ENCODE data around the gene TMEM187. TPM values are rescaled to one million over a fixed set of nuclear protein-coding genes. Genes with fewer than 3 reads are reported as not detected.

Gene TMEM187
- total RNA-seq, 2 donors from 2014 or later: 5.1 to 6.4 TPM

DNA sequence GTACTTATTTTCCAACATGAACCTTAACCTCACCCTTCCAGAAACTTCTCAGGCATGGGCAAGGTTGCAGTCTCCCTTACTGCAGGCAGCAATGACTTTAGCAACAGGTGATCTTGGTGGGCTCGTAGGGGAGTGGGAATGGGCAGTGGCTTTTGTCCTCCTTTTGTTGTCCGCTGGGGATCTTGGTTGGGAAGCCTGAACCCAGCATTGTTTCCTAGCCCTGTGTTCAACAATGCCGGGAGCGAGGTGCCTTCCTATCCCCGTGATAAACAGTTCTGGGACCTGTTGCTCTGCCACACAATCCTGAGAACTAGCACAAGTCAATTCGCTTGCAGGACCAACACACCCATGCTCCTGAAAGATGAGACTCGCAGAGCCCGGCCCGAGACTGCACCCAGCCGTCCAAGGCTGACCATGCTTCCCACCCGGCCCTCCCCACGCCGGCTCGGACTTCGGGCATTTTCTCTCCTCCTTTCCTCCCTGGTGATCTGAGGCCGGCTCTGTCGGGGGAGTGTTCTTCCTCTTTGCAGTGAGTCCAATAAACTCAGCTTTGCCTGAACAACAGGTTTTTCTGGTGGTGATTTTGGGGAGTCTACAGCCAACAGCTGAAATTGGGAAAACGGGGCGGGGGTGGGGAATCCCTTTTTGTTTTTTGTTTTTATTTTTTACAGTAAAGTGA is 26.9 kb downstream of the TMEM187 start:
- no peak for ATAC-seq
- no peak overlapping the region for H3K27ac Mint-ChIP-seq

DNA sequence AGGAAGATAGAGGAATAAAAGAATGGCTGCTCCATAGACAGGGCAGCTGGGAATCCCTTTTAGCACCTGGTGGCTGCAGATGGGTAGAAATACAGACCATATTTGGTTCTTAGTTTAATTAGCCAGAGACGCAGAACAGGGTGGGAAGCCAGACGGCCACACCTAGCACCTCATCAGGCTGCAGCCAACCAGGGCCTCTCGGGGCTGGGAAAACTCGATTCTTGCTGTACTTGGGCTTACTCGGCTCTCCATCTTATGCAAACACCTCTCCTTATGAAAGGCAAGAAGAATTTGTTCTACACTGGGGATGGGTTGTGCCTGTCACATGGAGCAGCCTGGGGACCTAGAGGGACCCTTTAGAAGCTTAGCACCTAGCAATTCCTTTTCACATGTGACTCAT is 27.5 kb downstream of the TMEM187 start:
- Mint-ChIP-seq H3K9me3 (no peaks in the 10 kb centered on the region), H3K36me3 (no peaks in the 10 kb centered on the region), H3K27ac (no peak overlapping the region)
- ATAC-seq (no peak), DNase-seq (ENCODE audit: low spot score in 2 of 2) (no peak)

More for the DNA sequence above, 26.9 kb downstream of the TMEM187 start:
- Mint-ChIP-seq H3K36me3 (no peaks in the 10 kb centered on the region), H3K9me3 (no peaks in the 10 kb centered on the region)
- no peak for DNase-seq (ENCODE audit: low spot score in 2 of 2)

DNA sequence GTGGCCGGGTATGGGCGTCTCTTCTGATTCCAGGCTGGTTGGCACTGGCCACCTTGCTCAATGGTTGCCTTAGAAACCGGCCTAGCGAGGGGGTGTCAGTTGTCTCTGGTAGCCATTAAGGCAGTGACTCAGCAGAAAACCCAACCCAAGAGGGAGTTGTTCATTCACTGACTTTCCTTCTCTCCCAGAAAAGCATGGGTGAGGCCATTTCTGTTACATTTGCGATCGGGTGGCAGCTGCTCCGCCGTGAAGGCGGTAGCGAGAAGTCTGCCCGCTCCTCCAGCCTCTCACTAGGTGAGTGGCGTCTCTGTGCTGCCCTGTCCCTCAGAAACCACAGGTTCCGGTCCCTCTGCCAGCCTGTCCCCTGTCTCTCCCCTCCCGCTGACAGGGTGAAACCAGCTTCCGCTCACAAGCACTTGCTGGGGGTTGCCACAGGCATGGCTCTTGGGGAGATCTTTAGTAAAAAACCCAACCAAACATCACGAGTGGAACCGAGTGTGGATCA is 29.7 kb downstream of the TMEM187 start:
- peak; percentile 62 to 99 for ATAC-seq
- Mint-ChIP-seq H3K9me3 (no peaks in the 10 kb centered on the region), H3K27ac (peak overlapping the region; percentile 74 to 86), H3K36me3 (peaks cover 0 to under 1% of the 10 kb centered on the region in 2 donors)
- DNase-seq (ENCODE audit: low spot score in 2 of 2): peak in 1 of 2 donors; percentile 73

- ATAC-seq (no peak), DNase-seq (ENCODE audit: low spot score in 2 of 2) (no peak)
- no peaks in the 10 kb centered on the region for H3K9me3 Mint-ChIP-seq
- no peak overlapping the region for H3K27ac Mint-ChIP-seq
- H3K36me3 Mint-ChIP-seq: peaks cover 0 to 7% of the 10 kb centered on the region in 2 donors
Observed at GRCh38 chrX:154004315-154004714, 31.8 kb downstream of the TMEM187 start.

DNA sequence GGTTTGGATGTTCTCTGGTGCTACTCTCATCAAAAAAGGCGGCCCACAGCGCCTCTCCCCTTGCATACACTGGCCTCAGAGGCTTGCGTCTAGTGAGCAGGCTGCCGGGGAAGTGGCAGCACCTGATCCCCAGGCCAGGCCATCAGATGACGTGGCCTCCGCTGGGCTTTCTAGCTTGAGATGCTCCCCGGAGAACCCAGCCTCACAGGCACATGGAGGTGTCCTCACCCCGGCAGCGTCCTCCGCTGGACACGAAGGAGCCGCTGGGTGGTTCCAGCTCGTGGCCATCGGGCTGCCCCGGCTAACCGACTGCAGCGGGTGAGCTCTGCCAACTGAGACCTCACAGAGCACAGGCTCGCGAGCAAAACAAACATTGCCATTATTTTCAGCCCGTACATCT is 34.4 kb downstream of the TMEM187 start:
- H3K36me3 Mint-ChIP-seq: peaks cover 0 to 7% of the 10 kb centered on the region in 2 donors
- no peak overlapping the region for H3K27ac Mint-ChIP-seq
- no peaks in the 10 kb centered on the region for H3K9me3 Mint-ChIP-seq
- no peak for DNase-seq (ENCODE audit: low spot score in 2 of 2)
- no peak for ATAC-seq

DNA sequence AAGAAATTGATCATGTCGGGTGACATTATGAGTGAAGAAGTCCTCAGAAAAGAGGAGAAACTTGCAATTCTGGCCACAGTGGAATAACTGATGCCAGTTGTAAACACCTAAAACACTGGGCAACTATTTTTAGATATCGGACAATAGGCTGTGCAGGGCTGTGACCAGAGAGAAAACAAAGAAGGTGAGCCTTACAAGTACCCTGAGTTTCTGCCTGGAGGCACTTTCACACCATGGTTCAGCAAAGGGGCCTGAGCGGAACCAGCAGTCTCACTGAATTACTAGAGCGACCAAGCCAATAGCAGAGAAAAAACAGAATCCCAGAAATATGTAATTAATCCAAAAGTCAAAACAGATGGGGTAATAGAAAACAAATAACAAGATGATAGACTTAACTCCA is 36.0 kb downstream of the TMEM187 start:
- H3K9me3 Mint-ChIP-seq: no peaks in the 10 kb centered on the region
- peaks cover 0 to 7% of the 10 kb centered on the region in 2 donors for H3K36me3 Mint-ChIP-seq
- H3K27ac Mint-ChIP-seq: peak overlapping the region; percentile 50 to 83
- DNase-seq (ENCODE audit: low spot score in 2 of 2) (no peak), ATAC-seq (no peak)

DNA sequence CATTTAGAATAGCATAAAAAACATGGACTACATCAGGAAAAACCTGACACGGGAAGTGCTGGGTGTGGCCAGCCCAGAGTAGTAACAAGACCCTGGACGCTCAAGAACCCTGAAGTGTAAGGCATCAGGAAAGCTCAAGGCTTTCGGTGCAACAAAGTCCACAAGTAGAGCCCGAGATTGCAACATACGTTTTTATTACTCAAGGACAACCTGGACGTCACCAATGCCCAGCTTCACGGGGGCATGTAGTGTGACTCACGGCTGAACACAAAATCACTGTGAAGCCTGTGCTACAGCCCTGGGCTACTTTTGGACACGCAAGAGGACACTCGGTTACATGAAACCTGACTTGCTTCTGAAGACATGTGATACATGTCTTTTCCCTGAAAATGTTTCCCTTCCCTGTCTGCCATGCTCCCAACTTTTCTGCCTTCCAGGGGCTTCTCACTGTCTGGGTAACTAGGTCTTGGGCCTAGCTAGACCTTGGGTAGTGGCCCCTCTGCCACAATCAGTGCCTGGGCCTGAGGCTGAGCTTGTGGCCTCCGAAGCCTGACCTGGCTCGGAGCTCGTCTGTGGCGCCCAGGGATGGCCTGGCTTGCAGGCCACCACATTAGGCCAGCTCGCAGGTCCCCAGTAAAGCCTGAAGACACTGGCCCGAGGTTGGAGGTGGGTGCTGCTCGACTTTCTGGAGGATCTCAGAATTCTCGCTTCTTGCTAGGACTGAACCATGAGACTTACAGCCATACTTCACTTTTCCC is 38.0 kb downstream of the TMEM187 start:
- Mint-ChIP-seq H3K9me3 (no peaks in the 10 kb centered on the region), H3K27ac (no peak overlapping the region), H3K36me3 (peaks cover 0 to 7% of the 10 kb centered on the region in 2 donors)
- no peak for DNase-seq (ENCODE audit: low spot score in 2 of 2)
- ATAC-seq: no peak

DNA sequence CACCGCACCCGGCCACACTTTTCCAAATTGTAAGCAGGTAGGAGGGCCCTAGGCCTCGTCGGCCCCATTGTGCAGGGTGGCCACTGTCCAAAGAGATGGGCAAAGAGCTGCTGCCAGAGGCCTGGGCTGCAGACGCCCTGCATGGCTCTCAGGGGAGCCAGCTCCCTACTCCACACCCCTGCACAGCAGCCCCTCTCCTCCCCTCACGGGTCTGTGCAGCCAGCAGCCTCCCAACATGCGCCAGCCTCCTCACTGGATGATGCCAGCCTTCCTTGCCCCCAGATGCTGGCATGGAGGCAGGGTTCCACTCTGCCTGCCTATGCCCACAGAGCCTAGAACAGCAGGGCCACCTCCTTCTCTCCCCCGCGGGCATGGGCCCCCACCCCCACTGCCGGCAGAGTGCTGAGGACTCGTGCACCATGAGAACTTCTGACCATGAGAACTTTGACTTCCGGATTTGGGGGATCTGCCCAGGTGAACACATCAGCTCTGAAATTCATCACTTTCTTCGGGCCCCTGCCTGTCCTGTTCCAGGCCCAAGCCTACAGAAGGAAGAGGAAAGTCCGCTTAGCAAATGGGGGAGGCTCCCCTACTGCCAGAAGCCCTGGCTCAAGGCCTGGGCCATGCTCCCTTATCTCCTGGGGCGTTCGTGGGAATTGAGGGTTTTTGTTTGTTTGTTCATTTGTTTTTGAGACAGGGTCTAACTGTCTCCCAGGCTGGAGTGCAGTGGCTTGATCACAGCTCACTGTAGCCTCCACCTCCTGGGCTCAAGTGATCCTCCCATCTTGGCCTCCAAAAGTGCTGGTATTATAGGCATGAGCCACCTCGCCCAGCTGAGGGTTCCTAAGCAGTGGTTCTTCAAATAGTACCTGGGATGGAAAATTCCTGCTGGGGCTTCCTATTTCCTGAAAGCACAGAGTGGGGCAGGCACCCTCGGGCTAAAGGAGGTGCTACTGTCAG is 39.1 kb downstream of the TMEM187 start:
- Mint-ChIP-seq H3K9me3 (no peaks in the 10 kb centered on the region), H3K36me3 (peaks cover 5 to 7% of the 10 kb centered on the region in 2 donors), H3K27ac (peak overlapping the region in 1 of 2 donors; percentile 44)
- no peak for ATAC-seq
- DNase-seq (ENCODE audit: low spot score in 2 of 2): no peak

DNA sequence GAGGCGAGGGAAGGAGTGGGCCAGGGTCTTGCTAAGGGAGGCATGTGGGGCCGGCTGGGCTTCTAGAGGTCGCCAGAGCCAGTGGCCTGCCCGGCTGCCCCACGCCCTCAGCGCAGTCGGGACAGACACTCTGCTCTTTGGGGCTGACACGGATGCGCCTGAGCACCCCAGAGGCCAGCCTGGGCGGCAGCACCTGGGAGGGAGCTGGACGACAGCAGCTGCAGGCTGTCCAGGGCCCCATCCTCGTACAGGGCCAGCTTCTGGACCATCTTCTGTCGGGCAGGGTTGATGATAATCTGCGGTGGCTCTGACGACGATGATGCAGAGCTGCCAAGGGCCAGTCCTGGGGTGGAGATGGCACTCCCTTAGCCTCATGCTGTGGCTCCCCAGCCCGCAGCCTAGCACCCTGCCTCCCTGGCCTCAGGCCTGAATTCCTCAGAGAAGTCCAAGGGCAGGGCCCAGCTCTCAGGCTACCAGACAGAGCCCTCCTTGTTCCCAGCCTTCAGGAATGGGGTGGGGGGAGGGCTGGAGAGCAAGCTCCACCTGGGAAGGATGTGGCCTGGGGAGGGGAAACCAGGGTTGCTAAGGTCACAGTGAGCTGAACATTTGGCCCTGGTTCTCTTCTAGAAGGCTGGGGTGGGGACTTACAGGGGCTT is 39.9 kb downstream of the TMEM187 start:
- no peak for ATAC-seq
- no peak for DNase-seq (ENCODE audit: low spot score in 2 of 2)
- H3K27ac Mint-ChIP-seq: no peak overlapping the region
- H3K9me3 Mint-ChIP-seq: no peaks in the 10 kb centered on the region
- peaks cover 4 to 5% of the 10 kb centered on the region in 2 donors for H3K36me3 Mint-ChIP-seq

DNA sequence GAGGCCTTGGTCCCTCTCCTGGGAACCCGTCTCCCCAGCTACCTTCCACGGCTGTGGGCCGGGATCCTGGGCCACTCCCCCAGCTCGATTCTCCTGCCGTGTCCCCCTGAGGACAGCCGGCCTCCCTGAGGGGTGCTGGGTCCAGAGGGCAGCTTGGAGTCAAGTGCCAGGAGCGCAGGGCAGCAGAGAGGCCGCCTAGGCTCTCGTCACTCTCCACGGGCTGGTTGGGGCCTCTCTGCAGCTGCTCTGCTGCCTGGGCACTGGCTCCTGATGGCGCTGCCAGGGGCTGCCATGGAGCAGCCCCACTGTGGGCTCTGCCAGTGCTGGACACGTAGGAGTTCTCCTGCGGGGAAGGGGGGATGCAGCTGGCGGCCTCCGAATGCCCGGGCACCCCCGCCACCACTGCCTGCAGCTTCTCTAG is 40.5 kb downstream of the TMEM187 start:
- no peak for ATAC-seq
- DNase-seq (ENCODE audit: low spot score in 2 of 2): no peak
- peak overlapping the region; percentile 50 to 65 for H3K27ac Mint-ChIP-seq
- H3K36me3 Mint-ChIP-seq: peaks cover 0 to 5% of the 10 kb centered on the region in 2 donors
- H3K9me3 Mint-ChIP-seq: no peaks in the 10 kb centered on the region

GRCh38 chrX:154013614-154014360 is 41.2 kb downstream of the TMEM187 start:
- ATAC-seq: peak; percentile 75 to 77
- Mint-ChIP-seq H3K36me3 (peaks cover 0 to 5% of the 10 kb centered on the region in 2 donors), H3K9me3 (no peaks in the 10 kb centered on the region), H3K27ac (peak overlapping the region; percentile 50 to 65)
- DNase-seq (ENCODE audit: low spot score in 2 of 2): peak in 1 of 2 donors; percentile 45

- ATAC-seq (no peak), DNase-seq (ENCODE audit: low spot score in 2 of 2) (no peak)
- Mint-ChIP-seq H3K36me3 (peaks cover 0 to 5% of the 10 kb centered on the region in 2 donors), H3K27ac (peak overlapping the region; percentile 79 to 80), H3K9me3 (no peaks in the 10 kb centered on the region)
Observed at GRCh38 chrX:154014429-154015380, 42.2 kb downstream of the TMEM187 start.

GRCh38 chrX:154015581-154016264 is 43.2 kb downstream of the TMEM187 start:
- ATAC-seq (no peak), DNase-seq (ENCODE audit: low spot score in 2 of 2) (no peak)
- no peaks in the 10 kb centered on the region for H3K9me3 Mint-ChIP-seq
- H3K27ac Mint-ChIP-seq: peak overlapping the region in 1 of 2 donors; percentile 77
- H3K36me3 Mint-ChIP-seq: peaks cover 0 to 5% of the 10 kb centered on the region in 2 donors
